ENCODE results near the gene MYO7B.

- no peak for TF ChIP-seq CTCF (IDR thresholded peaks at IDR 0.05)
- TF ChIP-seq POLR2A (IDR thresholded peaks at IDR 0.05), result no peak
These were observed 143.0 kb downstream of the MYO7B start for GRCh38 chr2:127678531-127678930.

Data from Peyer's patch (tissue), 4 donors.